Neuron (in vitro differentiated cells): ENCODE data around the gene SPTBN1.
A peak's percentile ranks its signal among the peaks of the same experiment; 100 is the strongest.

Source experiments
- H2AFZ ChIP-seq: one replicate; pipeline ENCODE4 v1.6.1; 2013; ENCODE audit warnings: low read depth, mild to moderate bottlenecking, inconsistent platforms, low read length, moderate library complexity
- H3K27me3 ChIP-seq: one replicate; pipeline ENCODE4 v1.6.1; 2013; ENCODE audit warnings: low read length; ENCODE audit not compliant: insufficient read depth
- H3K36me3 ChIP-seq: one replicate; pipeline ENCODE4 v1.6.1; 2013; ENCODE audit warnings: low read length; ENCODE audit not compliant: insufficient read depth
- H3K4me1 ChIP-seq: one replicate; pipeline ENCODE4 v1.6.1; 2013; ENCODE audit warnings: low read length; ENCODE audit not compliant: insufficient read depth
- H3K4me3 ChIP-seq: 2 replicates; pipeline ENCODE4 v1.5.1; 2013; ENCODE audit warnings: mild to moderate bottlenecking, low read length, moderate library complexity
- H3K9me3 ChIP-seq: one replicate; pipeline ENCODE4 v1.6.1; 2013; ENCODE audit warnings: low read length

The SPTBN1 gene

DNA sequence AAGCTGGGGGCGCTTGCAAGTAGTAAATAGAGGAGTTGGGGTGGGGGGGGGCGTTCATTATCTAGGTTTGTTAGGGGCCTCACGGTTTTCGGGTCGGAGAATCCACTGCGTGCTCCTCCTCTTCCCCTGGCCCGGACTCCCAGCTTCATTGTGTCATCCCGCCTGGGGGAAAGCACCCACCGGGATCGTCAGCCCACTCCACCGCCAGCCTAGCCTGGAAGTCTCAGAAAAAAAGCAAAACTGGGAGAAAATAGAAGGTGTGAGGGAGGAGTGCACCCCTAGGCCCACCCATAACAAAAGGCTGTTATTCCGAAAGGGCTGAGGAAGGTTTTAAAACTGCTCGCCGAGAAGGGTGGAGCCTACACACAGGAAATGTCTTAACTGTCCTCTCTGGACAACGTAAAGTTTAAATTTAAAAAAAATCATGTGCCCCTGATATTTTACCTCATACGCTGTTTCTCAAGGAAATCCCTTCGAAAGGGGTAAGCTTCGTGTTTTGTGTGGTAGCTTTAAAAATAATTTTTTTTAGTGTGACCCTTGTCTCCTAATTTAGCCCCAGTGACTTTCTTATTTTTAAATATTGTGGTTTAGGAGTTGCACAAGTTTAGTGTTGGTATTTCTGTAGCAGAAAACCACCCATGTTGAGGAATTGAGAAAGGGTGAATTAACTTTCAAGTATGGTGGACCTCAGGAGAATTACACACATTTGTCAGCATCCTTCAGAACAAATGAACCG is 104.2 kb downstream of the SPTBN1 start:
- peak overlapping the region; percentile 80 for H3K4me3 ChIP-seq
- peaks cover 26% of the 10 kb centered on the region for H3K4me1 ChIP-seq
- H3K9me3 ChIP-seq = no peaks in the 10 kb centered on the region
- H2AFZ ChIP-seq = peak overlapping the region; percentile 58
- no peaks in the 10 kb centered on the region for H3K27me3 ChIP-seq
- no peaks in the 10 kb centered on the region for H3K36me3 ChIP-seq

- no peaks in the 10 kb centered on the region for H3K36me3 ChIP-seq
- no peaks in the 10 kb centered on the region for H3K27me3 ChIP-seq
- H3K4me3 ChIP-seq = peak overlapping the region; percentile 80
- H2AFZ ChIP-seq = no peak overlapping the region
- peaks cover 26% of the 10 kb centered on the region for H3K4me1 ChIP-seq
- no peaks in the 10 kb centered on the region for H3K9me3 ChIP-seq
Measured at GRCh38 chr2:54561010-54561409, 104.9 kb downstream of the SPTBN1 start.

- no peaks in the 10 kb centered on the region for H3K36me3 ChIP-seq
- no peak overlapping the region for H2AFZ ChIP-seq
- no peak overlapping the region for H3K4me3 ChIP-seq
- H3K9me3 ChIP-seq = no peaks in the 10 kb centered on the region
- no peaks in the 10 kb centered on the region for H3K27me3 ChIP-seq
- peaks cover 13% of the 10 kb centered on the region for H3K4me1 ChIP-seq
Measured at GRCh38 chr2:54564439-54564838, 108.3 kb downstream of the SPTBN1 start.

GRCh38 chr2:54565551-54565950 is 109.4 kb downstream of the SPTBN1 start:
- no peak overlapping the region for H2AFZ ChIP-seq
- H3K4me3 ChIP-seq = no peak overlapping the region
- no peaks in the 10 kb centered on the region for H3K9me3 ChIP-seq
- H3K36me3 ChIP-seq = no peaks in the 10 kb centered on the region
- H3K27me3 ChIP-seq = no peaks in the 10 kb centered on the region
- H3K4me1 ChIP-seq = peaks cover 8% of the 10 kb centered on the region

GRCh38 chr2:54566896-54567295 is 110.8 kb downstream of the SPTBN1 start:
- no peaks in the 10 kb centered on the region for H3K36me3 ChIP-seq
- no peak overlapping the region for H2AFZ ChIP-seq
- H3K4me1 ChIP-seq = peaks cover 3% of the 10 kb centered on the region
- H3K27me3 ChIP-seq = no peaks in the 10 kb centered on the region
- no peak overlapping the region for H3K4me3 ChIP-seq
- no peaks in the 10 kb centered on the region for H3K9me3 ChIP-seq

- Histone ChIP-seq H3K4me3 (no peak overlapping the region), H3K4me1 (no peaks in the 10 kb centered on the region), H3K36me3 (no peaks in the 10 kb centered on the region), H3K9me3 (no peaks in the 10 kb centered on the region), H3K27me3 (no peaks in the 10 kb centered on the region), H2AFZ (no peak overlapping the region)
Measured at GRCh38 chr2:54568876-54569321, 112.8 kb downstream of the SPTBN1 start.

DNA sequence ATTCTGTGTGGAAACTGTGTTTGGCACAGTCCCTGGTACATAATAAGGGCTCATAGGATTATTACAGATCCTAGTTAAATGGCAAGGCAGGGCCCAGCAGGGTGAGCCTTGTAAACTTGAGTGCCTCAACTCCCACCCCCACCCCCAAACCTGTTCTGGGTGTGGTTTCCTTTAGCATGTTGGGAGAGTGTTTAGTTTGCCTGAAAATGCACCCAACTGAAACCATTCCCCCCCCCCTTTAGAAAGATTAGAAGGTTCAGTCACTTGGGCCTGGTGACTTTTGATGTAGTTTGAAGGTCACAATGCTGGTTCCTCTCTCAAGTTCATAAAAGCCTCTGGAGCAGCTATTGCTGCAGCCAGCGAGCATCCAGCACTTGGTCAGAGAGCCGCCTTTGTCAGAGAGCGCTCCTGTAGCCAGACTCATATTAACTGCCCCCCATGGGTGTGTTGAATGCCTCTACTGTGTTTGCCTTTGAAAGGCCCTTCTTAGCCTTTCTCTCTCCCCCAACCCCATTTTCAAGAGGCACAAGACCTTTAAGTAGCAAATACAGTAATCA is 113.7 kb downstream of the SPTBN1 start:
- Histone ChIP-seq H2AFZ (no peak overlapping the region), H3K27me3 (no peaks in the 10 kb centered on the region), H3K4me3 (no peak overlapping the region), H3K36me3 (no peaks in the 10 kb centered on the region), H3K4me1 (no peaks in the 10 kb centered on the region), H3K9me3 (no peaks in the 10 kb centered on the region)

- Histone ChIP-seq H3K9me3 (no peaks in the 10 kb centered on the region), H2AFZ (no peak overlapping the region), H3K36me3 (no peaks in the 10 kb centered on the region), H3K27me3 (no peaks in the 10 kb centered on the region), H3K4me1 (no peaks in the 10 kb centered on the region), H3K4me3 (no peak overlapping the region)
Measured at GRCh38 chr2:54570321-54570855, 114.3 kb downstream of the SPTBN1 start.

- H3K27me3 ChIP-seq = no peaks in the 10 kb centered on the region
- H3K4me3 ChIP-seq = no peak overlapping the region
- H3K9me3 ChIP-seq = no peaks in the 10 kb centered on the region
- no peaks in the 10 kb centered on the region for H3K4me1 ChIP-seq
- no peaks in the 10 kb centered on the region for H3K36me3 ChIP-seq
- H2AFZ ChIP-seq = no peak overlapping the region
Measured at GRCh38 chr2:54570925-54571694, 115.0 kb downstream of the SPTBN1 start.

DNA sequence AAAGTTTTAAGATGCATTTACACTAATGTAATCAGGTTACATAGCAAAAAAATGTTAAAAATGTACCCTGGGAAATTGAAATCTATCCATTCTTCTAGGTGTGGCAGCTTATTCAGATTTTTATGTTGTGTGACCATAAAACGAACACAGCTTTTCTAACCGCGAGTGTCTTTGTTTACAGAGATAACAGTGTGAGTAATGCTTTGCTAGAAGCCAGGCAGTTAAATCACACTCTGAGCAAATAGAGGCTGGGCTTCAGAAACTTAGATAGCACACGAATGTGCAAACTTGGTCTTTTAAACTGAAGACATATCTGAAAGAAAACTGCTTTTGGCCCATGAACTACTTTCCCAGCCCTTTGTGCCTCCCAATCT is 116.1 kb downstream of the SPTBN1 start:
- H3K4me3 ChIP-seq = no peak overlapping the region
- H3K9me3 ChIP-seq = no peaks in the 10 kb centered on the region
- no peak overlapping the region for H2AFZ ChIP-seq
- no peaks in the 10 kb centered on the region for H3K27me3 ChIP-seq
- no peaks in the 10 kb centered on the region for H3K36me3 ChIP-seq
- no peaks in the 10 kb centered on the region for H3K4me1 ChIP-seq

DNA sequence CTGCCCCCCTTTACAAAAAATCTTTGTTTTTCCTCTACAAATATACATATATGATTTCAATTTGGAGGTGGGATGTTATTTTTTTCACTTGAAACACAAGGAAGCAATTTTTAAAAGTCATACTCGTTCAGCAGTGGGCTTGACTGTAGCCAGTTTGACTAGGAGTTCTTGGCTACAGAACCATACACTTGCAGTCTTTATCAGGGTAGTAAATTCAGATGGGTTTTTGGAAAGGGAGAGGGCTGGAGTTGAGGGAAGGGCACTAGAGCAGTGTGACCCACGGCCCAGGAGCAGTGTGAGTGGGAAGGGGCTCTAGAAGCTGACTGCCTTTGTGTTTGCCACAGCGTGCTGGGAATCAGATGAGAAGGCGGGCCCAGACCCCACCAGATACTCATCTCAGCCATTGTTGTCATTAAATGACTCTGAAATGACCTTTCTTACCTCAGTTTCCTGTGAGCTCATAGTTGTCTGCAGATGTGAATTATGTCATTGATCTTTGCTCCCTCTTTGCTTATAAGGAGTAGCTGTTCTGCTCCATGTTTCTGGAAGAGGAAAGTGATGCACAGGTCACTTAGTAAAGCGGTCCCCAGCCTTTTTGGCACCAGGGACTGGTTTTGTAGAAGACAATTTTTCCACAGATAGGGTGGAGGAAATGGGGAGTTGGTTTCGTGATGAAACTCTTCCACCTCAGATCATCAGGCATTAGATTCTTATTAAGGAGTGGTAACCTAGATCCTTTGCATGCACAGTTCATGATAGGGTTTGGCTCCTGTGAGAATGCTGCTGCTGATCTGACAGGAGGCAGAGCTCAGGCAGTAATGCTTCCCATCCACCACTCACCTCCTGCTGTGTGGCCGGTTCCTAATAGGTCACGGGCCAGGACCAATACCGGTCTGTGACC is 116.8 kb downstream of the SPTBN1 start:
- Histone ChIP-seq H3K4me3 (no peak overlapping the region), H3K36me3 (no peaks in the 10 kb centered on the region), H3K27me3 (no peaks in the 10 kb centered on the region), H3K9me3 (no peaks in the 10 kb centered on the region), H2AFZ (no peak overlapping the region), H3K4me1 (no peaks in the 10 kb centered on the region)

DNA sequence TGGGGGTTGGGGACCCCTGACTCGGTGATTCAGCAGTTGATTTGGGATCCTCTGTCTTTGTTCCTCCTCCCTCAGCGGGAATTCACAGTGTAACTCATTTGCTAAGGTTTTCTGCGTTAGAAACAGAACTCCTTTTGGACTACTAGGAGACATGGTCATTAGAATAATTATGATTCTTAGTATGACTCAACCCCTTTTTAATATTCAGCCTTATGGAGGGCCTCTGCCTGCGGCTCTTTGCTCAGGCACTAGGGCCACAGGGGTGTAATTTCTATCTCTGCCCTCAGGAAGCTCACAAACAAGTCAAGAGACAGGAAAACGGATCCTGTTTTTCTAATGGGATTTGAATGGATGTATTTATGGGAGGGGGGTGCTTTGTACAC is 117.4 kb downstream of the SPTBN1 start:
- H3K36me3 ChIP-seq = no peaks in the 10 kb centered on the region
- no peak overlapping the region for H2AFZ ChIP-seq
- H3K4me3 ChIP-seq = no peak overlapping the region
- no peaks in the 10 kb centered on the region for H3K27me3 ChIP-seq
- H3K4me1 ChIP-seq = peaks cover 5% of the 10 kb centered on the region
- no peaks in the 10 kb centered on the region for H3K9me3 ChIP-seq
